ENCODE results near the gene UBE2I.

DNA sequence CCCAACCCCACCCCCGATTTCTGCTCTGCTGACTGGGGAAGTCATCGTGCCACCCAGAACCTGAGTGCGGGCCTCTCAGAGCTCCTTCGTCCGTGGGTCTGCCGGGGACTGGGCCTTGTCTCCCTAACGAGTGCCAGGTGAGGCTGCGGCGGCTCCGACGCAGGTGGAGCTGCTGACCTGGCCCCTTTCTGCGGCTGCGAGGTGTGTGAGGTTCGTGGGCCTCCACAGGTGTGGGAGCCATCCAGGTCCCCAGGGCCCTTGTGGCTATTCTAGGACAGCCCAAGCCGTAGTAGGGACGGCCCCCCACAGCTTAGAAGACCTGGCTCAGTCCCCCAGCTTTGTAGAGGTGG is 3.0 kb downstream of the UBE2I start:
- TF ChIP-seq, protein P1, sequence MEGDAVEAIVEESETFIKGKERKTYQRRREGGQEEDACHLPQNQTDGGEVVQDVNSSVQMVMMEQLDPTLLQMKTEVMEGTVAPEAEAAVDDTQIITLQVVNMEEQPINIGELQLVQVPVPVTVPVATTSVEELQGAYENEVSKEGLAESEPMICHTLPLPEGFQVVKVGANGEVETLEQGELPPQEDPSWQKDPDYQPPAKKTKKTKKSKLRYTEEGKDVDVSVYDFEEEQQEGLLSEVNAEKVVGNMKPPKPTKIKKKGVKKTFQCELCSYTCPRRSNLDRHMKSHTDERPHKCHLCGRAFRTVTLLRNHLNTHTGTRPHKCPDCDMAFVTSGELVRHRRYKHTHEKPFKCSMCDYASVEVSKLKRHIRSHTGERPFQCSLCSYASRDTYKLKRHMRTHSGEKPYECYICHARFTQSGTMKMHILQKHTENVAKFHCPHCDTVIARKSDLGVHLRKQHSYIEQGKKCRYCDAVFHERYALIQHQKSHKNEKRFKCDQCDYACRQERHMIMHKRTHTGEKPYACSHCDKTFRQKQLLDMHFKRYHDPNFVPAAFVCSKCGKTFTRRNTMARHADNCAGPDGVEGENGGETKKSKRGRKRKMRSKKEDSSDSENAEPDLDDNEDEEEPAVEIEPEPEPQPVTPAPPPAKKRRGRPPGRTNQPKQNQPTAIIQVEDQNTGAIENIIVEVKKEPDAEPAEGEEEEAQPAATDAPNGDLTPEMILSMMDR (IDR thresholded peaks at IDR 0.05 in 4 of 5, conservative IDR thresholded peaks at IDR 0.05 in 1 of 5): no peak
- TF ChIP-seq POLR2A (IDR thresholded peaks at IDR 0.05): no peak
